DLD1 (cell line): ENCODE data around the gene SLC6A5.

Source experiments
- in situ Hi-C: cut with HindIII; loops from 2 replicates; pipeline ENCODE4 v1.10.0; 2017; ENCODE audit warnings: low sequenced_read_pairs

Gene SLC6A5

GRCh38 chr11:20661445-20661844 is 62.0 kb downstream of the SLC6A5 start:
- in situ Hi-C loops, result no loop called here

- in situ Hi-C loops, result no loop called here
Measured at GRCh38 chr11:20661850-20662249, 62.4 kb downstream of the SLC6A5 start.

- in situ Hi-C loops, result no loop called here
Measured at GRCh38 chr11:20668131-20668809, 68.9 kb downstream of the SLC6A5 start.

- in situ Hi-C loops, result no loop called here
Measured at GRCh38 chr11:20668844-20669819, 69.7 kb downstream of the SLC6A5 start, which contains the start of gene NELL1. Gene NELL1 (plus strand): TSS chr11:20669586.

- in situ Hi-C loops, result no loop called here
Measured at GRCh38 chr11:20669820-20670684, 70.6 kb downstream of the SLC6A5 start.

GRCh38 chr11:20670932-20671403 is 71.6 kb downstream of the SLC6A5 start:
- in situ Hi-C loops, result no loop called here

GRCh38 chr11:20671856-20672546 is 72.6 kb downstream of the SLC6A5 start:
- in situ Hi-C loops, result no loop called here

GRCh38 chr11:20672575-20672974 is 73.2 kb downstream of the SLC6A5 start:
- in situ Hi-C loops, result no loop called here

- in situ Hi-C loops, result no loop called here
Measured at GRCh38 chr11:20676658-20677057, 77.2 kb downstream of the SLC6A5 start.

GRCh38 chr11:20688761-20689160 is 89.4 kb downstream of the SLC6A5 start:
- in situ Hi-C loops, result no loop called here

- in situ Hi-C loops, result no loop called here
Measured at GRCh38 chr11:20707876-20708275, 108.5 kb downstream of the SLC6A5 start.
